HG03097 (cell line): ENCODE measurements around the gene FHAD1.

Source experiments
- ATAC-seq: cut with Tn5 transposase; IDR thresholded peaks from one replicate; pipeline ENCODE4 v1.9.1; 2021; ENCODE audit not compliant: unreplicated experiment, low FRiP score

Gene FHAD1

DNA sequence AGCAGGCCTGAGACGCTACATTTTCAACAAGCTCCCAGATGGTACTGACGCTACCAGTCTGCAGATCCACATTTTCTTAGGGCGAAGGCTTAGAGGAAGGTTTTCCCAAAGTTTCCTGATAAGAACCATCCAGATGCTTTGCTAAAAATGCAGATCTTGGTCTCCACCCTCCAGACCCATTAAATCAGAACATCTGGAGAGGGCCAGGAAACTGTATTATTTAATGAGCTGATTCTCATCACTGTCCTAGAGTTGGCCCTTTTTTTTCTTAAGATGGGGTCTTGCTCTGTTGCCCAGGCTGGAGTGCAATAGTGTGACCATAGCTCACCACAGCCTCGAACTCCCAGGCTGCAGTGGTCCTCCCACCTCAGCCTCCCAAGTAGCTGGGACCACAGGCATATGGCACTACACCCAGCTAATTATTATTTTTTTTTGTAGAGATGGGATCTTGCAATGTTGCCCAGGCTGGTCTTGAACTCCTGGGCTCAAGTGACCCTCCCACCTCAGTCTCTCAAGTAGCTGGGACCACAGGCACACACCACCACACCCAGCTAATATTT is 95.5 kb downstream of the FHAD1 start:
- ATAC-seq = no peak

DNA sequence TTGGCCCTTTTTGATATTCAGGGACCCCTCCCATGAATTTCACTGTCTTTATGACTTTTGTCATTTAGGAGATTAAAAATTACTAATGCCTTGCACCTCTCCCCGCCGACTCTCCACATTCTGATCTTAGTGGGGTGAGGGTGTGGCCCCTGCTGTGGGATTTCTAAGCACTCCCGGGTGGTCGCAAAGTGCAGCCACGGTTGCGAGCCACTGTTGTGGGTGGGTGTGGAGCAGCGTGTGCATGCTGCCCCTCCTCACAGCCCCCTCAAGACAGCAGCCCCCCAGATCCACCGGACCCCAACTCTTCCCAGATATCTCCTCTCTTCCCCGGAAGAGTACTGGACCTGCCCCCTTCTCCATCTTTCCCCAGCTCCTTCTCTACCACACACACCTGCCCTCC is 96.1 kb downstream of the FHAD1 start:
- ATAC-seq = no peak

DNA sequence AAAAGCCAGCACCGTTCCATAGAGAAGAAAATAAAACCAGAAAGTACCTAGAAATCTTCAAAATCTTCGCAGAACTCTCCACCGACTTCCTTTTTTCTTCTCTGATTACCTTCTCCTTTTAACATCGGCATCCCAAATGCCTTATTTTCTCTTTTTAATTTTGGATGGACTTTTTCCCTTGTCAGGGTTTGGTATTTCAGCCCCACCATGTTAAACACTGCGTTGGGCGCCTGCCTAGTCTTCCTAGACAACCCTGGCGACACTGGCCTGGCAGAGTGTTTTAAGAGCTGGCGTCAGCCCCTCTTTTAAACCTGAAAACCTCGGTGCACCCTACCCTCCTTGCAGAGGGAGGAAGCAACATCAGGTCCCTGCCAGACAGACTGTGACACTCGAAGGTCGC is 96.7 kb downstream of the FHAD1 start:
- ATAC-seq = no peak

DNA sequence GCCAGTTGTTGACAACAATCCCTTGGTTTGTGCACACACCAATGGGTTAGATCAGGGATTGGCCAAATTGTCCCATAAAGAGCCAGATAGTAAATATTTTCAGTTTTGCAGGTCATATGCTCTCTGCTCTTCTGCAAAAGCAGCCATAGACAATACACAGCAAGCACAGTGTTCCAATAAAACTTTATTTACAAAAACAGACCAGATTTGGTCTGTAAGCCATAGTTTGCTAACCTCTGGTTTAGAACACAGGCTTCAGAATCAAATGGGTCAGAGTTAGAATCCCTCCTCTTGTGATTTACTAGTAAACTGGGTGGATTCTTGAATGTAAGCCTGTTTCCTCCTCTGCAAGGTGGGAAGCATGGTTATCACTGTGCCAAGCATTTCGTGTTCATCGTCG is 97.4 kb downstream of the FHAD1 start:
- no peak for ATAC-seq

DNA sequence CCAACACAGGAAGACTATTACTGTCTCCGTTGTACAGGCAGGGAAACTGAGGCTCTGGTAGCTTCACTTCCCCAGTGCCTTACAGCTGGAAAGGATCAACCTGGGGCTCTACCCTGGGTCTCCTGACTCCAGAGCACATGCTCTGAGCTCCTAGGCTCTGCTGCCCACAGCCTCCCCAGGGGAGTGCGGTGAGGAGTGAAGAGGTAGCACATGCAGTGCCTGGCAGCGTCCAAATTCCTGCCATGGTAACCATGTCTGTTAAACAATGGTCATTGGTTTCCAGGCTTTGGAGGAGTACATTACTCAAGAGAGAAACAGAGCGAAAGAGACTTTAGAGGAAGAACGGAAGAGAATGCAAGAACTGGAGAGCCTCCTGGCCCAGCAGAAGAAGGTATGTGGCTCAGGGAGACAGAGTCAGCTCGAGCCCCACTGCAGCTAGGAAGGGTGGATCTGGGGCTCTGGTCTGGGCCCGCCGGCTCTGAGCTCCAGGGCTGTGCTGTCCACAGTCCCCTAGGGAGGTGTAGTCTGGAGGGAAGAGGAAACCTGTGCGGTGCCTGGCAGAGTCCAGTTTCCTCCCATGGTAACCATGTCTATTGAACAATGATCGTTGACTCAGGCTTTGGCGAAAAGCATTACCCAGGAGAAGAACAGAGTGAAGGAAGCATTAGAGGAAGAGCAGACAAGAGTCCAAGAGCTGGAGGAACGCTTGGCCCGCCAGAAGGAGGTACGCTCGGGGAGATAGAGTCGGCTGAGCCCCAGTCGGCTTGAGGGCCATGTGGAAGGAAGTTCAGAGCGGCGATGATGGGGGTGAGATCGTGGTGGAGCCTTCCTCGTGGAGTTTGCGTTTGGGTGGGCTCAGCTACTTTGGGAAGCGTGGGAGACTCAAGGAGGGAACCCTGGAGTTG is 98.0 kb downstream of the FHAD1 start:
- ATAC-seq = no peak

DNA sequence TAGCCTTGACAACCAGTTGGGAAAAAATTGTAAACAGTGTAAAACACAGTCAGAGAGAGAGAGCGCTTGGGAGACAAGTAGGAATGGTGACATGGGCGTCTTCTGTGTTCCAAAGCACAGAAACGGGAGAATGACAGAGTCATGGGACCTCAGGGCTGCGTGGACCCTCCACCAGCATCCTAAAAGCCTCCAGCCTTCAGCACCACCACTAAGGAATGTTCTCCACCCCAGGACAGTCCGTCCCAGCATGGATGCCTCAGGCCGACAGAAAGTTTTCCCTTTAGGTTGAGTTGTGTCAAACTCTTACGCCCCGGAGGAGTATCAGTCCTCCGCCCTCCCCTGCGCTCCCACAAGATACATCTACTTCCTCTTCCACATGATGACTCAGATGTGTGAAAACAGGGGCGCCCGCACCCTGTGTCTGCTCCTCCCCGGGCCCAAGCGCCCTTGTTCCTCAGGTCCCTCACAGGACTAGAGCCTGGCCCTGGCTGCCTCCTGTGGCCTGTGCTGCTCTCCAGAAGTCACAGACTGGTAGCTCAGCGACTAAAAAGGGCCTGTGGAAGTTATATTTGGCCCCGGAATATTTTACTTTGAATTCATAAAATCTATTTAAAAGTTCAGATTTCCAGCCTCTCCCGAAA is 98.8 kb downstream of the FHAD1 start:
- ATAC-seq = no peak

DNA sequence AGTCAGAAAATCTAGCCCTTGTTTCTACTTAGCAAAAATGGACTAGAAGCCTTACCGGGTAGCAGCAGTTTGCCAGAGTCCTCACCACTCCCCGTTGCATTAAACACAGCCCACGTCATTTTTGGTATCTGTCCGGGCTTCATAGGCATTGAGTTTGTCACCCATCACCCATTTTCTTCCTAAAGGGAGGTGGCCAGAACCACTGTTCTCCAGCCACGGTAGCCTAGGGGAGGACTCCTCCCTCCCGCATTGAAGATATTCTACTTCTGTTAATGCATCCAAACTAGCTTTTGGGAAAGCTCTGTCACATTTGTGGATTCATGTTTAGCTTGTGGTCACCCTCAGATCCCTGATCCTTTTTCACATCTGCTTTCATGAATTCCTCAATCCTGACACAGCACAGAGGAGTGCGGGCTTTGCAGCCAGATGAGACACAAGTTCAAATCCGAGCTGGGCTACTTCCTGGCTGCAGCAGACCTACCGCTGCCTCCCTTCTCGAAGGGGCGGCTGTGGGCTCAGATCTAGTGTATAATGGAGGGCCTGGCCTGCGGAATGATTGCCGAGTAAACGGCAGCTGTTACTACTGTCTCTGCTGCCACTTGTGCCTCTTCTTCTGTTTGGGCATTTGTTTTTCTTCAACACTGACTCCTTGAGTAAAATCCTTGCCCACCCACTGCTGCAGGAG is 99.5 kb downstream of the FHAD1 start:
- ATAC-seq = no peak

DNA sequence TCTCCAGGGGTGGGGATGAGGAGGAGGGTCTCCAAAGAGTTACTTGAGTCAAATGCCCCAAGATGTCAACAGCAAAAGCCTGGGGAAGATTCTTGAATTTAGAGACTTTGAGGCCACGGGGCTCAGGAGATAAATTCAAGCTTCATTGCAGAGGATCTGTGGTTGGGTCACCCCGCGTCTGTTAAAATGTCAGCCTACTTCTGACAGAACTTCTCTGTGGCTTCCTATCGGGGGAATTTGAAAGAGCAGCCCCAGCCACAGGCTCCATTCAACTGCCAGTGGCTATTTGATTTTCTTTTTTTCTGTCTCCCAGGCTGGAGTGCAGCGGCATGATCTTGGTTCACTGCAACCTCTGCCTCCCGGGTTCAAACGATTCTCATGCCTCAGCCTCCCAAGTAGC is 100.2 kb downstream of the FHAD1 start:
- no peak for ATAC-seq

DNA sequence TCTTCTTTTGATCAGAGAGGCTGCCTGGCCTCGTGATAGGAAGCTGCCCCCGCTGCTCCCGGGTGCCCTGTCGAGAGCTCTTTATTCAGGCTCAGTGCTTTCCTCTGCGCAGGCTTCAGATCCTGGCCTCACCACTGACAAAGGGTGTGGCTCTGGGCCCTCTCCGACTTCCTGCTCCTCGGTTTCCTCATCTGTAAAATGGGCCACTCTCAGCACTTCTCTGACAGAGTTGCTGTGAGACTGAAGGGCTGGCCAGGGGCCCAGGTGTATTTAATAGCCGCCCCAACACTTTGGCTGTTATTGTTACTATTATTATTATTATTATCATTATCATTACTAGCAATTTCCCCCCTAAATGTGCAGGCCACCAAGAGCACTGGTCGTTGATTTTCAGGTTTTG is 101.6 kb downstream of the FHAD1 start:
- no peak for ATAC-seq

DNA sequence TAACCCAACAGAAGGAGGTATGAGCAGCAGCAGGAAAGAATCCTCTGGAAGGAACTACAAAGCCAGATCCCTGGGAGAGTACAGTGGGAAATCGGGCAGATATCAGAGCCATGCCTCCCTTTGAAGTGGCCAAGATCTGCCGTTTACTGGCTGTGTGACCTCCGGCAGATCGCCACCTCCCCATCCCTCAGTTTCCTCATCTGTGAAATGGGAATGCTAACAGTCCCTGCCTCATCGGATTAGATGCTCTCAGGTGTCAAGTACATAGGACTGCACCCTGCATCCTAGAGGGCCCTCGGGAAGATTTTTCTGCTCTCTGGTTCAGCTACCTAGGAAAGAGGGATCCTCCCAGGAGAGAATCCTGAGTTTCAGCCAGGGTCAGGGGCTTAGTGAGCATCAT is 102.1 kb downstream of the FHAD1 start:
- ATAC-seq = no peak

DNA sequence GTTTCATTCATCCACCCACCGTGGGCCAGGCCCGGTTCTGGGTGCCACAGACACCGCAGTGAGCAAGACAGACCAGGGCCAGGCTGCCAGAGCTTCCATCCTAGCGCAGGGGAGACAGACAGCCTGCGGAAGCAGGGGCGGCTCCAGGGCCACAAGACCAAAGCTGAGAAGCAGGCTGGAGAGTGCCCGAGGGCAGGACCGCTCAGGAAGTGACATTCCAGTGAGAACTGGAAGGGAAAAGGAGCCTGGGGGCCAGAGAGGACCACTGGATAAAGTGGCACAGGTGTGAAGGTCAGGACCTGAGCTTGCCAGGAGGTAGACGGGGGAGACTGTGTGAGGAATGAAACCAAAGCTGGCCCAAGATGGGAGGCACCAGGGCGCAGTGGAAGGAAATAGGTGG is 103.1 kb downstream of the FHAD1 start:
- ATAC-seq = no peak

DNA sequence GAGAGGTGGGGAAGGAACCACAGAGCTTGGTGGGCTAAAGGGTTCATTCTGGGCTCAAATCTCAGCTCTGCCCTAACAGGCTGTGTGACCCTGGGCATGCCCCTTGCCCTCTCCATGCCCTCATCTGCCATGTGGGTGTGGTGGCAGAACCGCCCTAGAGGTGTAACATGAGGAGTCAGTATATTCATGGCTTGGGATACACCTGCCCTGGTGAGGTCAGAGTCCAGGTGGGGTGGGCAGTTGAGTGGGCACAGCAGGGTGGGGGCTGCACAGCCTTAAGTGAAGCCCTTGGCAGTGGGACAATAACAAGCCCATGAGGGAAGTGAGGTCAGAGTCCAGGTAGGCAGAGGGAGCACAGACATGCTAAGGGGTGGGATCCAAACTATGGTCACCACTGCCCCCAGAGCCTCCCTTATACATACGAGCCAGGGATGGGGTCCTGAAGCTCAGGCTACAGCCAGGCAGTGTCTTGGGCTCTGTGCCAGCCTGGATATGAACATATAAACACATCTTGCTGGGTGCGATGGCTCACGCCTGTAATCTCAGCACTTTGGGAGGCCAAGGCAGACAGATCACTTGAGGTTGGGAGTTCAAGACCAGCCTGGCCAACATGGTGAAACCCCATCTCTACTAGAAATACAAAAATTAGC is 103.7 kb downstream of the FHAD1 start:
- ATAC-seq = no peak

DNA sequence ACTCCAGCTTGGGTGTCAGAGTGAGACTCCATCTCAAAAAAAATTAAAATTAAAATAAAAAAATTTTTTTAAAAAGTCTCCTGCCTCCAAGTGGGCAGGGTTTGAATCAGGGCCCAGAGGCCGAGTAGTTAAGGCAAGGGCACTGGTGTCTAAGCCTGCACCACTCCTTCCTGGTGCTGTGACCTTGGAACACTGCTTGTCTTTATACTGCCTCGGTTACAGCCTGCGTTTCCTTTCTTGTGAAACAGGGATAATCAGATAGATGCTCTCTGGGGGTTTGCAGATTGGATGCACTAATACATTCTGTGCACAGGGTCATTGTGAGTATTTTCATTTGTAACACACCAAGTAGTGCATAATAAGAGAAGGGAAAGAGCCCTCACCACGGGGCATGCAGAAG is 104.3 kb downstream of the FHAD1 start:
- ATAC-seq = no peak

DNA sequence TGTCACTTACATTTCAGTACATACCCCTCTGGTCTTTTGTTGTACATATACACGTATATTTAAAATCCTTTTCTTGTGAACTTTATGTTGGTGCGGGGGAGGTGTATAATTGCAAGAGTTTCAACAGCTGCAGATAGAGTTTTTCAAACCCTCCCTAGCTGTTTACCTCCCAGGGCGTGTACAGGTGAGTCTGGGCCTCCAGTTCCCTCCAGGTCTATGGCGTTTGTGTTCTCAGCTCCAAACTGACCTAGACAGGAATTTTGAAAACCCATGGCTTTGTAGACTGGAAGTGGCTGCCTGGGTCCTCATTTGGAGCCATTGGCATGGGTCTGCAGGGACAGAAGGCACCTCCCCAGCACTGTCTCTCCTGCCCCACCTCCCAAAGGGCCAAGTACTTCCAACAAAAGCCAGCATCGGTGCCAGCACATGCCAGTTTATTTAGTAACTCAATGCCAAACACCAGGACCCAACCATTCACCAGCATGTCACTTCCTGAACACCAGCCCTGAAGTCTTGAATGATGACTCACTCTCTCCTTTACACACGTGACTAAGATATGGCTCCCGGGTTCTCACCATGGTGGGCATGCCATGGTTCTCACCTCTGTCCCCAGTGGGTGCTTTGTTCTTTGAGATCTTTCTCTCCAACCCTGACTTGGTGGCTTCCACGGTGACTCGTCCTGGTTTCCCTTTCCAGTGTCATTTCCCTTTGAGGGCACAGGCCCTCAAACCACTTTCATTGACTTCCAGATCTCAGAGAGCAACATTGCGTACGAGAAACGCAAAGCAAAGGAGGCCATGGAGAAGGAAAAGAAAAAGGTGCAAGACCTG is 105.3 kb downstream of the FHAD1 start:
- ATAC-seq = no peak

DNA sequence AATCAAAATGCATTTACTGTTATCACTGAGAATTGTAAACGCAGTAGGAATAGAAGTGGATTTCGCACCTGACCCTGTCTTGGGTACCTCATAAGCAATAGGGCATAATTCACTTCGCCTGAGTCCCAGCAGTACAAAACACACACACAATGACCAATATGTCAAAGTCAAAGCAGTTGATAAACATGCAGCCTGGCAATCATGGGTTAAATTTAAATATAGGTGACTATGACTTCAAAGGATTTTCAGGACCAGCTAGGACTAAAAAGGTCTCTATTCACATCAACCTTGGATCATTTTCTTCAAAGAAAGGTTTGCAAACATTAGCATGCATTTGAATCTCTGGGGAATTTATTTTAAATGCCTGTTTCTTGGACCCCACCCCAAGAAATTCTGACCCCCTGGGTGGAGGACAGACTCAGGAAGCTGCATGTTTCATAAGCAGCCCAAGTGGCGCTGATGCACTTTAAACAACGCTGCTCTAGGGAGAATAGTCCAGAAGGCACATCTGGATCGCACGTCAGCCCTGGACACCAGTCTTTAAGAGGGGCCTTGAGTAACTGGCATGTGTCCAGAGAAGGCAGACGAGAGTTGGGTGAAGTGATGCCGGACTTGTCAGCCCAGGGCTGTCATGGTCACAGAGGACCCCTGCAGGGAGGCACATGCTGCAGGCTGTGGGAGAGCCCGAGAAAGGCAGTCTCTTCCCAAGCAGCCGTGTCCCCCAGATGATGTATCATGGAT is 107.0 kb downstream of the FHAD1 start:
- no peak for ATAC-seq

DNA sequence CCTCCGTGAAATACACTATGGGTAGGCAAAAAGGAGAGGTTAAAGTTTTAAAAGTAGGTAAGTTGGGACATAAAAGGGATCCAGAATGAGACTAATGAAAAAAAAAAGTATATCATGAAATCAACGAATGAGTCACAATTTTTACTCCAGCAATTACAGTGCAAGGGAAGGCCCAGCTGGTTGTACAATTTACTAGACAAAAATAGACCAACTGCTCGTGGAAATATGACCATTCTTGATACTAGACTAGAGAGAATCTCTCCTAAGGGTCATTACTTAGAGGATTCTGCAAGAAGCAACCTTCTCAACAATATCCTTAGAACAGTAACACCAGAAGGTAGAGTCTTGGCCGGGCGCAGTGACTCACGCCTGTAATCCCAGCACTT is 107.5 kb downstream of the FHAD1 start:
- no peak for ATAC-seq

DNA sequence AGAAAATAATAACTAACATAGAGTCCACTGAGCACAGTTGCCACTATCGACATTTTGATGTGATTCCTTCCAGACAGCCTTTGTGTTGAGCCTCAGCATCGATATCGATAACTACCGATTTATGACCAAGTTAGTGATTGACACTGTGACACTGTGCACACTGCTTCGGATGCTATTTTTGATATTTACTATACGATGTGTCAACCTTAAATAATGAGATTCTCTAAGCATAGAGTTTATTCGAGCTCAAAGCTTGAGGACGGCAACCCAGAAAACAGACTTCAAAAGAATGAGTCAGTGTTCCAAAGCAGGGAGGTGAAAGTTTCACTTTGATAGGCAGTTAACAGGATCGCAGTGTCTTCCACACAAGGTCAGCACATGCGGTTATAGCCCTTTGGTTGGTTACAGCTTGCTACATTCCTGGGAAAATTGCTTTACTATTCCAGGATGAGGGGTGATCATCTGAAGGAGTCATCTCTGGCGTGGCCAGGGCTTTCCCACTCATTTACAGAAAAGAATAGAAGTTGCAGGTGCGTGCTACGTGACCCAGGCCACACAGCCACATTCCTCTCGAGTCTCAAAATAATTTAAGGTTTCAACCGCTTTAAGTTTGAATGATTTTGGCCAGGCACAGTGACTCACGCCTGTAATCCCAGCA is 109.1 kb downstream of the FHAD1 start:
- ATAC-seq = no peak

DNA sequence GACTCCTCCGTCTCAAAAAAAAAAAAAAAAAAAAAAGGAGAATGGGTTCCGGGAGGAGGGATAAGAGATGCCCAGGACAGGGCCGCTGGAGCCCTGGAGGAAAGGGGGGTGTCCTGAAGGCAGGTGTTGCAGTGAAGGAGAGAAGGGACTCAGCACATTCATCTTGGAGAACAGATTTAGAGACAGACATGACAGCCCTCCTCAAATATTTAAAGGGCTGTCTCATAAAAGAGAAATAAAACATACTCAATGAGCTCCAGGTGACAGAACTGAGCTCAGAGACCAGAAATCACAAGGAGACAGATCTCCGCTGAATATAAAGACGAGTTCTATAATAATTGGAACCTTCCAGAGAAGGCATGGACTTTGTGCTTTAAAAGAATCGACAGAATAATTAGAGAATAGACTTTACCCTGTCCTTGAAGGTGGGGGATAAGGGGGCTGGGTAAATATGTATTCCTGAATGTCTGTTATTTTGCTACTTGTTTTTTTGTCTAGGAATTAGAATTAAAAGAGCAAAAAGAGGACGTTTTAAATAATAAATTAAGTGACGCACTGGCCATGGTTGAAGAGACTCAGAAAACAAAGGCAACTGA is 110.7 kb downstream of the FHAD1 start:
- ATAC-seq = no peak
